HL-60 (cell line): Measurements from ENCODE around the gene CSGALNACT2.

ENCODE experiments used
- DNase-seq, 2 experiments: peaks; one replicate each; pipeline ENCODE4 v3.0.0-alpha.2; 2010 to 2020; ENCODE audit warnings: low read depth in 1 of 2, low spot score in 1 of 2
- H3K27ac ChIP-seq: fragments of 250-450 bp; sonication (Bioruptor Pico); replicated peaks from 2 replicates; pipeline ENCODE4 v1.5.1; 2020; ENCODE audit warnings: mild to moderate bottlenecking, moderate library complexity
- H3K27me3 ChIP-seq: fragments of 250-450 bp; sonication (Bioruptor Pico); 2 replicates; pipeline ENCODE4 v1.5.1; 2021; ENCODE audit warnings: mild to moderate bottlenecking, moderate library complexity; ENCODE audit not compliant: insufficient read depth, poor library complexity, severe bottlenecking
- H3K4me3 ChIP-seq: replicated peaks from 2 replicates; pipeline ENCODE4 v1.5.1; 2011; ENCODE audit warnings: mild to moderate bottlenecking, control low read depth, low read length; ENCODE audit not compliant: insufficient read depth
- CTCF ChIP-seq: IDR thresholded peaks from one replicate; pipeline ENCODE4 v1.5.1; 2011; ENCODE audit warnings: low read length, control low read depth, inconsistent platforms; ENCODE audit not compliant: insufficient read depth
- GABPA ChIP-seq: IDR thresholded peaks from 2 replicates; pipeline ENCODE4 v1.6.1; 2012; ENCODE audit warnings: low read depth
- POLR2AphosphoS5 ChIP-seq: IDR thresholded peaks from 2 replicates; pipeline ENCODE4 v1.6.1; 2012; ENCODE audit warnings: low read depth
- SPI1 ChIP-seq: IDR thresholded peaks from 2 replicates; pipeline ENCODE4 v1.6.1; 2012; ENCODE audit warnings: low read depth, mild to moderate bottlenecking, borderline replicate concordance
- TF ChIP-seq, protein P1 (sequence below): IDR thresholded peaks from 2 replicates; pipeline ENCODE4 v1.6.1; 2012; ENCODE audit warnings: low read depth; ENCODE audit not compliant: insufficient replicate concordance

The CSGALNACT2 gene

GRCh38 chr10:43122096-43122495 lies 16.1 kb upstream of the CSGALNACT2 start:
- DNase-seq = no peak
- Histone ChIP-seq H3K27me3 (no peaks in the 10 kb centered on the region), H3K27ac (peak overlapping the region; percentile 58), H3K4me3 (no peak overlapping the region)
- TF ChIP-seq GABPA = no peak
- no peak for TF ChIP-seq CTCF
- no peak for TF ChIP-seq POLR2AphosphoS5
- no peak for TF ChIP-seq SPI1
- TF ChIP-seq, protein P1, sequence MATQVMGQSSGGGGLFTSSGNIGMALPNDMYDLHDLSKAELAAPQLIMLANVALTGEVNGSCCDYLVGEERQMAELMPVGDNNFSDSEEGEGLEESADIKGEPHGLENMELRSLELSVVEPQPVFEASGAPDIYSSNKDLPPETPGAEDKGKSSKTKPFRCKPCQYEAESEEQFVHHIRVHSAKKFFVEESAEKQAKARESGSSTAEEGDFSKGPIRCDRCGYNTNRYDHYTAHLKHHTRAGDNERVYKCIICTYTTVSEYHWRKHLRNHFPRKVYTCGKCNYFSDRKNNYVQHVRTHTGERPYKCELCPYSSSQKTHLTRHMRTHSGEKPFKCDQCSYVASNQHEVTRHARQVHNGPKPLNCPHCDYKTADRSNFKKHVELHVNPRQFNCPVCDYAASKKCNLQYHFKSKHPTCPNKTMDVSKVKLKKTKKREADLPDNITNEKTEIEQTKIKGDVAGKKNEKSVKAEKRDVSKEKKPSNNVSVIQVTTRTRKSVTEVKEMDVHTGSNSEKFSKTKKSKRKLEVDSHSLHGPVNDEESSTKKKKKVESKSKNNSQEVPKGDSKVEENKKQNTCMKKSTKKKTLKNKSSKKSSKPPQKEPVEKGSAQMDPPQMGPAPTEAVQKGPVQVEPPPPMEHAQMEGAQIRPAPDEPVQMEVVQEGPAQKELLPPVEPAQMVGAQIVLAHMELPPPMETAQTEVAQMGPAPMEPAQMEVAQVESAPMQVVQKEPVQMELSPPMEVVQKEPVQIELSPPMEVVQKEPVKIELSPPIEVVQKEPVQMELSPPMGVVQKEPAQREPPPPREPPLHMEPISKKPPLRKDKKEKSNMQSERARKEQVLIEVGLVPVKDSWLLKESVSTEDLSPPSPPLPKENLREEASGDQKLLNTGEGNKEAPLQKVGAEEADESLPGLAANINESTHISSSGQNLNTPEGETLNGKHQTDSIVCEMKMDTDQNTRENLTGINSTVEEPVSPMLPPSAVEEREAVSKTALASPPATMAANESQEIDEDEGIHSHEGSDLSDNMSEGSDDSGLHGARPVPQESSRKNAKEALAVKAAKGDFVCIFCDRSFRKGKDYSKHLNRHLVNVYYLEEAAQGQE = no peak

DNA sequence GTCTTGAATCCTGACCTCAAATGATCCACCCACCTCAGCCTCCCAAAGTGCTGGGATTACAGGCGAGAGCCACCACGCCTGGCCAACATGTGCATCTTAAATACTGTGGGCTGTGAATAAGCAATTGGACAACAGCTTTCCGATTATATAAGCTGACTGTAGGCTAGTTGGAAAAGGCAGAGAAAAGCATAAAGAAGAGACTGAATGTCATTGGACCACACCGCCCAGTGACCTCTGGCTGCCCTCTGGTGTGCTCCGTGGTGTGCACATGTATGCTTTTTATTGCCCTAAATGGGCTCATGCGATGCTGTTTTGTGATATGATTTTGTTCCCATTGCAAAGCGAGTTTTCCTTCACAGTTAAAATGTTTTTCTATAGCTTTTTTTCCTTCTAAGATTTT lies 15.4 kb upstream of the CSGALNACT2 start:
- no peak for DNase-seq
- Histone ChIP-seq H3K4me3 (no peak overlapping the region), H3K27ac (no peak overlapping the region), H3K27me3 (no peaks in the 10 kb centered on the region)
- TF ChIP-seq SPI1 (no peak), POLR2AphosphoS5 (no peak), CTCF (no peak), GABPA (no peak)
- TF ChIP-seq, protein P1 = no peak

DNA sequence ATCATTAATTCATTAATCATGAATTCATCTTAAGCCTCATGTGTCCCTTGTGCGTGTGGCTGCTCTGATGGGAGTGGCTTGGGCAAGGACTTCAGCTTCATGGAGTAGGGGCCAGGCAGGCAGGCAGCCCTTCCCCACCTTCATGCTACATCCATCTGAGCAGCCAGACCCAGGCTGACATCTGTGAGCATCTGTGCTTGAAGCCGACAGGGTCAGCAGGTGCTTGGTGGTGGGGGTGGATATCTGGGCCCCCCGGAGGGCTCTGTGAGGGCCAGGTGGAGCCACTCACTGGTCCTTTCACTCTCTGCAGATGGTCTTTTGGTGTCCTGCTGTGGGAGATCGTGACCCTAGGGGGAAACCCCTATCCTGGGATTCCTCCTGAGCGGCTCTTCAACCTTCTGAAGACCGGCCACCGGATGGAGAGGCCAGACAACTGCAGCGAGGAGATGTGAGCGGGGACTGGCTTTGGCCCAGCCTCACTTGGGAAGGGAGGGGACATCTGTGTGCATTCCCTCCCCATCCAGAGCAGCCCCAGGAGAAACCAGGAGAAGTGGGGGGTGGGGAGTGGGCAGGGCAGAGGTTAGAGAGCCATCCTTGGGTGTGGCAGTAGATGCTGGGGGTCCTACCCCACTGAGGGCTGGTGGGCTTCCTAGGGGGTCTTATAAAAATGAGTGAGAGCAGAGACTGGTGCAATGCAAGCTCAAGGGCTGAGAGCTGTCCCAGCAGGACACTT lies 14.7 kb upstream of the CSGALNACT2 start:
- no peak for TF ChIP-seq GABPA
- no peak for TF ChIP-seq CTCF
- TF ChIP-seq POLR2AphosphoS5 = no peak
- DNase-seq = no peak
- H3K27me3 ChIP-seq = no peaks in the 10 kb centered on the region
- H3K27ac ChIP-seq = no peak overlapping the region
- no peak overlapping the region for H3K4me3 ChIP-seq

GRCh38 chr10:43124094-43124521 lies 14.1 kb upstream of the CSGALNACT2 start:
- no peak overlapping the region for H3K27ac ChIP-seq
- no peaks in the 10 kb centered on the region for H3K27me3 ChIP-seq
- no peak overlapping the region for H3K4me3 ChIP-seq
- no peak for TF ChIP-seq GABPA
- TF ChIP-seq, protein P1 = no peak
- no peak for TF ChIP-seq SPI1
- no peak for TF ChIP-seq CTCF
- no peak for TF ChIP-seq POLR2AphosphoS5
- no peak for DNase-seq
